GM21528 (cell line): Measurements from ENCODE around the gene BLZF1.
"Not testable (repeated sequence)": the region's sequence is repeated elsewhere in the genome, so short reads cannot be mapped to it uniquely, and the experiment has no call there.

Source experiments
- ATAC-seq: cut with Tn5 transposase; IDR thresholded peaks from one replicate; pipeline ENCODE4 v1.9.1; 2021; ENCODE audit warnings: mild to moderate bottlenecking, moderate library complexity; ENCODE audit not compliant: unreplicated experiment, low FRiP score

The BLZF1 gene, protein sequence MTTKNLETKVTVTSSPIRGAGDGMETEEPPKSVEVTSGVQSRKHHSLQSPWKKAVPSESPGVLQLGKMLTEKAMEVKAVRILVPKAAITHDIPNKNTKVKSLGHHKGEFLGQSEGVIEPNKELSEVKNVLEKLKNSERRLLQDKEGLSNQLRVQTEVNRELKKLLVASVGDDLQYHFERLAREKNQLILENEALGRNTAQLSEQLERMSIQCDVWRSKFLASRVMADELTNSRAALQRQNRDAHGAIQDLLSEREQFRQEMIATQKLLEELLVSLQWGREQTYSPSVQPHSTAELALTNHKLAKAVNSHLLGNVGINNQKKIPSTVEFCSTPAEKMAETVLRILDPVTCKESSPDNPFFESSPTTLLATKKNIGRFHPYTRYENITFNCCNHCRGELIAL

GRCh38 chr1:169367686-169368405 lies at the start of gene BLZF1, which contains the start of gene NME7:
Gene BLZF1 (plus strand): TSS chr1:169368195. CDS start chr1:169369523, 1,328 bp downstream.
Gene NME7 (minus strand): TSS chr1:169367797. CDS start chr1:169367710, 87 bp downstream.
- ATAC-seq, result peak; percentile 97

- no peak for ATAC-seq
These were observed 49.3 kb upstream of the BLZF1 start for GRCh38 chr1:169318536-169319244.

DNA sequence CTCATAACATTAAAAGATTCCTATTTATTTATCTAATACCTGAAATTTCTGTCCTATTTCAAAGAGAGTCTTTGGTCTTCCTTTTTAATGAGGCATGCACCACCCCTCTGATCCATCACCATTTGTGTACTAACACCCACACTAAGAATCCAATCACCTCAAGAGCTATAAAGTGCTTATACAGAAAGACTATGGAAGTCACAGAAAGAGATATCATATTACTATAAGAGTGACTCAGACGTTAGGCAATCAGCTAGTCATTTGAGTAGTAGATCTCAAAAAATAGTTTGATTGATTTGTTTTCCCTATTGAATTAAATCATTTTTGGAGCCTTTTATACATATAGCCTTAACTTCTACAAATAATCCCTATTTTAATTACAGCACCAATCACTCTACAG lies 46.5 kb upstream of the BLZF1 start:
- ATAC-seq, result no peak

DNA sequence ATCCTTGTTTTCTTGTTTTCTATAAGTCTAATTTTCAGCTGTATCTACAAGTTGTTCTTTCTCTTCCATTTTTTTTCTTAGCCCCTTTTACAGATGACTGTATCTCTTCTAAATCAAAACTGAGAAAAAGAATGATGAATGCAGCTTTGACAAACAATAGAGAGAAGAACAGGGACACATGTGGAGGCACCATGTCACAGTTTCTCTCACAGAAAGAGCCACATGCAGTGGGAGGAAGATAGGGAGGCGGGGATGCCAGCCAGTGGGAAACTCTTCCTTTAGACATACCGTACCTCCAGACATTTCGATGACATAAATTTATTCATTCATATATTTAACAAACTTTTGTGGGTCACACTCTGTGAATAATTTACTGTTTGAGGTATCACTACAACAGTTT lies 45.9 kb upstream of the BLZF1 start:
- no peak for ATAC-seq

- no peak for ATAC-seq
These were observed 42.9 kb upstream of the BLZF1 start for GRCh38 chr1:169325117-169325516.

DNA sequence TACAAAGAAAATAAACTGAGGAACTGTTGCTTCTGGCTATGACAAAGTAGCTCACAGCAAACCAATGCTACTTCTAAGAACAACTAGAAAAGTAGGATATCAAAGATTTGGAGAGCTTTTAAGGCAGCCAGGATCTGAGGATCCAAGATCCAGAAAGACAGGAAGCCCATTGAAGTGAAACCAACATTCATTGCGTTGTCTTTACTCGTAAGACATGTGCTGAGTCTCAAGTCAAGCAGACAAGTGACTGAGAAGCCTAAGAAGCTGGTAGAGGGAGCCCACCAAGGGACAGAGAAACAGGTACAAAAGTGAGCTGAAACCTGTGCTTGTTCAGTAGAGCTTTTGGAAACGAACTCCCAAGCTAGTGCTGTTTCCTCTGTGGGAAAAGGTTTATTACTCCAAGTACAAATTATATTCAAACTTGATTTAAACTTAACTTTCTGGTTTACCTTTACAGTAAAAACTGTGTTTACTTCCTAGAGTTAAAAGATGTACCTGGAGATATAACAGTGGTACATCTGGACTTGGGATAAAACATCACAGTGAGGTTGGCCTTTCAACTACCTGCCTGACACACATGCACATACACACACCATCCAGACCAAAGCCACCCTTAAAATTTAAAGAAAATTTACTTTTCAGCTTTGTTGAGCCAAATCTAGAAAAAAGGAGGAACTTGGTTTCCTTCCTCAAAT lies 41.6 kb upstream of the BLZF1 start:
- peak; percentile 26 for ATAC-seq

- peak; percentile 87 for ATAC-seq
These were observed 41.1 kb upstream of the BLZF1 start for GRCh38 chr1:169326956-169327268.

DNA sequence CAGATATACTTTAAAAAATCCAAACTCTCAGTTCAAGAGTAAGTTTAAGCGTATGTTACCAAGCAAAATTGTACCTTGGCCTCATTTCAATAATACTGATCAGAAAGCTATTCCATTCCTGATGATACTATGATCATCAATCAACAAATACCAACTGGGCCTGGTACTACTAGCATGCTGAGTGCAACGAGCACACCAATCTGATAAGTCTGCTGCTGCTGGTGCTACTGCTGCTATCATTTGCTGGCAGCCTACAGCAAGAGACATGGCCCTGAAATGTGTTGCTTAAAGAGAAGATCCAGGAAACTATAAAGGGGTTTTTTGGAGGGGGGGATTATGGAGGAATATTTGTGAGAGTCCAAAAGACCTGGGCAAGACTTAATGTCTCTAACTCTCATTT lies 40.1 kb upstream of the BLZF1 start:
- ATAC-seq, result no peak

DNA sequence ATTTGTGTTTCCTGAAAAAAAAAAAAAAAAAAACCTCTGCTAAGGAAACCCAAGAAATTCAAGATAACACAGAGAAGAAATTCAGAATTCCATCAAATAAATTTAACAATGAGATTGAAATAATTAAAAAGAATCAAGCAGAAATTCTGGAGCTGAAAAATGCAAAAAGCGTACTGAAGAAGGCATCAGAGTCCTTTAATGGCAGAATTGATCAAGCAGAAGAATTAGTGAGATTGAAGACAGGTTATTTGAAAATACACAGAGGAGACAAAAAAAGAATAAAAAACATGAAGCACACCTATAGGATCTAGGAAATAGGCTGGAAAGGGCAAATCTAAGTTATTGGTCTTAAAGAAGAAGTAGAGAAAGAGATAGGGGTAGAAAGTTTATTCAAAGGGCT lies 38.6 kb upstream of the BLZF1 start:
- no peak for ATAC-seq

DNA sequence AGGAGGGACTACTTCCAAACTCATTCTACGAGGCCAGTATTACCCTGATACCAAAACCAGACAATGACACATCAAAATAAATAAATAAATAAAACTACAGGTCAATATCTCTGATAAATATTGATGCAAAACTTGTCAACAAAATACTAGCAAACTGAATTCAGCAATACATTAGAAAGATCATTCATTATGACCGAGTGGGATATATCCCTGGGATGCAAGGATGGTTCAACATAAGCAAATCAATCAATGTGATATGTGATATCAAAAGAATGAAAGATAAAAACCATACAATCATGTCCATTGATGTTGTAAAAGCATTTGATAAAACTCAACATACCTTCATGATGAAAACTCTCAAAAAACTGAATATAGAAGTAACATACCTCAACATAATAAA lies 37.1 kb upstream of the BLZF1 start:
- no peak for ATAC-seq

DNA sequence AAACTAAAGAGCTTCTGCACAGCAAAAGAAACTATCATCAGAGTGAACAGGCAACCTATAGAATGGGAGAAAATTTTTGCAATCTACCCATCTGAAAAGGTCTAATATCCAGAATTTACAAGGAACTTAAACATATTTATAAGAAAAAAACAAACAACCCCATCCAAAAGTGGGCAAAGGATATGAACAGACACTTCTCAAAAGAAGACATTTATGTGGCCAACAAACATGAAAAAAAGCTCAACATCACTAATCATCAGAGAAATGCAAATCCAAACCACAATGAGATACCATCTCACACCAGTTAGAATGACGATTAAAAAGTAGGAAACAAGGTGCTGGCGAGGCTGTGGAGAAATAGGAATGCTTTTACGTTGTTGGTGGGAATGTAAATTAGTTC lies 33.3 kb upstream of the BLZF1 start:
- ATAC-seq, result not testable (repeated sequence)

- not testable (repeated sequence) for ATAC-seq
These were observed 30.9 kb upstream of the BLZF1 start for GRCh38 chr1:169336947-169337715.

DNA sequence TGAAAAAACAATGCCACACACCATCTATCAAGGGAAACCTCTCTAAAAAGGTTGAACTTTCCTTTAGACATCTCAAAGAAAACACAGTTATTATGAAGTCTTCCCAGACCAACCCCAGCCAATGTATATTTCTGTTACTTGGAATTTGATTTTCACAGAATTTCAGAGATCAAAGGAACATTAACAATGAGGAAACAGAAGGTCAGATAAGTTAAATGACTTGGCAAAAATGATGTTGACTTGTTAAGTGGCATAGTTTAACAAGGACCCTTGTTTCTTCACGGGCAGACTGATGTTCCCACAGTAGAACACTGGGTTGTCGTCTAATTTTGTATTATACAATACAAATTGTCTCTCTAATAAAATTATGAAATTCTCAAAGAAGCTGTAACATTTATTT lies 29.4 kb upstream of the BLZF1 start:
- no peak for ATAC-seq

DNA sequence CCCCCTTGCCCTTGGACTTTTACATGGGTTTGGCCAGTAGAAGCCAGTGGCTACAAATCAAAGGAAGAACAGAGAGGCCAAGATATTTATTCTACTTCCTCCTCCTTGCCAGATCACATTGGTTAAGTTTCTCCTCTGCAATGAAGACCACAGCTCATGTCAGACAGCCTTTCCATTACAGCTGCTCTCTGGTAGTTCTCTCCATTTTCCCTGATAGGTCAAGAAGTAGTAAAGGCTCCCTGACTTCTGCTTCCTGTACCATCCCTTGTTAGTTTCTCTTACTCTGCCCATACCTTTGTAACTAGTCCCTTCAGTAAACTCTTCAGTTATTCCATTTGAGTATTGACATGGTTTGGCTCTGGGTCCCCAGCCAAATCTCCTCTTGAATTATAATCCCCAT lies 28.2 kb upstream of the BLZF1 start:
- ATAC-seq, result no peak

- no peak for ATAC-seq
These were observed 27.1 kb upstream of the BLZF1 start for GRCh38 chr1:169340882-169341281.

DNA sequence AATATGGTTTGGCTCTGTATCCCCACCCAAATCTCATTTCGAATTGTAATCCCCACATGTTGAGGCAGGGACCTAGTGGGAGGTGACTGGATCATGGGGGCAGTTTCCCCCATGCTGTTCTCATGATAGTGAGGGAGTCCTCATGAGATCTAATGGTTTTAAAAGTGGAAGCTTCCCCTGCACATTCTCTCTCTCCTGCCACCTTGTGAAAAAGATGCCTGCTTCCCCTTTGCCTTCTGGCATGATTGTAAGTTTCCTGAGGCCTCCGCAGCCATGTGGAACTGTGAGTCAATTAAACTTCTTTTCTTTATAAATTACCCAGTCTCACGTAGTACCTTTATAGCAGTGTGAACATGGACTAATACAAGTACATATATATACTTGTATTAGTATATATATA lies 25.9 kb upstream of the BLZF1 start:
- ATAC-seq, result not testable (repeated sequence)

- ATAC-seq, result no peak
These were observed 22.5 kb upstream of the BLZF1 start for GRCh38 chr1:169345511-169345910.

GRCh38 chr1:169346036-169346589 lies 21.9 kb upstream of the BLZF1 start:
- no peak for ATAC-seq

GRCh38 chr1:169347688-169348382 lies 20.2 kb upstream of the BLZF1 start:
- no peak for ATAC-seq
